Measurements from ENCODE around the gene PRKN.

The PRKN gene

GRCh38 chr6:161366301-161366923, 1361.2 kb downstream of the PRKN start:
- no peaks in the 10 kb centered on the region; the same call in 1 of the 2 replicates for H4K20me1 ChIP-seq (ENCODE audit: insufficient read depth, low read length)
- DNase-seq, result no peak
- H3K27me3 ChIP-seq (ENCODE audit: insufficient read depth, low read length, poor library complexity), result no peaks in the 10 kb centered on the region

DNA sequence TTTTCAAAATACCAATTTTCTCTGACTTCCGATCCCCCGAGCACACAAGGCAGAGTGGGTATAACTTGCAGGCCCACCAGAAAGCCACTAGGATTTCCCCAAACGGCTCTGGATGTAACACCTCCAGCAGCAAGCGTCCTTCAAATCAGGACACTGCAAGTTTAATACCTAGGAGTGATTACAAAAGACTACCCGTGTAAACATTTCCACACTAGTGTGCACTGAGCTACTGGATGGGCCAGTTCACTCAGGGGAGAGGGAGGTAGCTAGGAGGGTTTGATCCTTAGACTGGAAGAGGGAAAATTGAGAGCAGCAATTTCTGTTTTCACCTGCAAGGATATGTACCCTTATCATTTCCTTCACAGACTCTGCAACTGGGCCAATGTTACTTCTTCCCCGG, 1361.9 kb downstream of the PRKN start:
- H3K9me3 ChIP-seq (ENCODE audit: insufficient read depth, low read length, severe bottlenecking), result peaks cover 2% of the 10 kb centered on the region
- DNase-seq (no peak), ATAC-seq (ENCODE audit: insufficient read depth, low read depth) (no peak)
- no peak overlapping the region for H3K4me3 ChIP-seq (ENCODE audit: low read depth in 1 of 2, low read length in 2 of 2)
- H3K27me3 ChIP-seq (ENCODE audit: insufficient read depth, low read length, poor library complexity), result no peaks in the 10 kb centered on the region
- no peaks in the 10 kb centered on the region for H3K36me3 ChIP-seq (ENCODE audit: insufficient read depth, low read length)
- H3K79me2 ChIP-seq (ENCODE audit: insufficient read depth, low read length), result no peaks in the 10 kb centered on the region
- H3K9ac ChIP-seq (ENCODE audit: low read depth, low read length), result no peak overlapping the region
- H4K20me1 ChIP-seq (ENCODE audit: insufficient read depth, low read length), result no peaks in the 10 kb centered on the region; the same call in 1 of the 2 replicates
- no peak overlapping the region for H3K4me2 ChIP-seq (ENCODE audit: insufficient read depth, low read length)
- no peak overlapping the region for H3K27ac ChIP-seq (ENCODE audit: low read length)
- no peaks in the 10 kb centered on the region for H3K4me1 ChIP-seq (ENCODE audit: insufficient read depth, low read length)
- no peak for TF ChIP-seq EZH2 (IDR thresholded peaks at IDR 0.05; ENCODE audit: borderline replicate concordance, low read depth, low read length, severe bottlenecking)
- TF ChIP-seq, protein P1, sequence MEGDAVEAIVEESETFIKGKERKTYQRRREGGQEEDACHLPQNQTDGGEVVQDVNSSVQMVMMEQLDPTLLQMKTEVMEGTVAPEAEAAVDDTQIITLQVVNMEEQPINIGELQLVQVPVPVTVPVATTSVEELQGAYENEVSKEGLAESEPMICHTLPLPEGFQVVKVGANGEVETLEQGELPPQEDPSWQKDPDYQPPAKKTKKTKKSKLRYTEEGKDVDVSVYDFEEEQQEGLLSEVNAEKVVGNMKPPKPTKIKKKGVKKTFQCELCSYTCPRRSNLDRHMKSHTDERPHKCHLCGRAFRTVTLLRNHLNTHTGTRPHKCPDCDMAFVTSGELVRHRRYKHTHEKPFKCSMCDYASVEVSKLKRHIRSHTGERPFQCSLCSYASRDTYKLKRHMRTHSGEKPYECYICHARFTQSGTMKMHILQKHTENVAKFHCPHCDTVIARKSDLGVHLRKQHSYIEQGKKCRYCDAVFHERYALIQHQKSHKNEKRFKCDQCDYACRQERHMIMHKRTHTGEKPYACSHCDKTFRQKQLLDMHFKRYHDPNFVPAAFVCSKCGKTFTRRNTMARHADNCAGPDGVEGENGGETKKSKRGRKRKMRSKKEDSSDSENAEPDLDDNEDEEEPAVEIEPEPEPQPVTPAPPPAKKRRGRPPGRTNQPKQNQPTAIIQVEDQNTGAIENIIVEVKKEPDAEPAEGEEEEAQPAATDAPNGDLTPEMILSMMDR (IDR thresholded peaks at IDR 0.05; ENCODE audit: borderline replicate concordance, extremely low read depth, low read length, poor library complexity, severe bottlenecking), result no peak
- H2AFZ ChIP-seq (ENCODE audit: low read depth, low read length), result no peak overlapping the region

More at GRCh38 chr6:161366301-161366923, 1361.2 kb downstream of the PRKN start:
- no peak overlapping the region for H3K27ac ChIP-seq (ENCODE audit: low read length)
- no peak overlapping the region for H3K9ac ChIP-seq (ENCODE audit: low read depth, low read length)
- ATAC-seq (ENCODE audit: insufficient read depth, low read depth), result no peak
- no peak overlapping the region for H2AFZ ChIP-seq (ENCODE audit: low read depth, low read length)
- H3K79me2 ChIP-seq (ENCODE audit: insufficient read depth, low read length), result no peaks in the 10 kb centered on the region
- H3K9me3 ChIP-seq (ENCODE audit: insufficient read depth, low read length, severe bottlenecking), result peaks cover 2% of the 10 kb centered on the region
- no peaks in the 10 kb centered on the region for H3K36me3 ChIP-seq (ENCODE audit: insufficient read depth, low read length)
- H3K4me1 ChIP-seq (ENCODE audit: insufficient read depth, low read length), result no peaks in the 10 kb centered on the region
- no peak overlapping the region for H3K4me3 ChIP-seq (ENCODE audit: low read depth in 1 of 2, low read length in 2 of 2)
- H3K4me2 ChIP-seq (ENCODE audit: insufficient read depth, low read length), result no peak overlapping the region
- TF ChIP-seq, protein P1 (IDR thresholded peaks at IDR 0.05; ENCODE audit: borderline replicate concordance, extremely low read depth, low read length, poor library complexity, severe bottlenecking), result no peak
- no peak for TF ChIP-seq EZH2 (IDR thresholded peaks at IDR 0.05; ENCODE audit: borderline replicate concordance, low read depth, low read length, severe bottlenecking)

DNA sequence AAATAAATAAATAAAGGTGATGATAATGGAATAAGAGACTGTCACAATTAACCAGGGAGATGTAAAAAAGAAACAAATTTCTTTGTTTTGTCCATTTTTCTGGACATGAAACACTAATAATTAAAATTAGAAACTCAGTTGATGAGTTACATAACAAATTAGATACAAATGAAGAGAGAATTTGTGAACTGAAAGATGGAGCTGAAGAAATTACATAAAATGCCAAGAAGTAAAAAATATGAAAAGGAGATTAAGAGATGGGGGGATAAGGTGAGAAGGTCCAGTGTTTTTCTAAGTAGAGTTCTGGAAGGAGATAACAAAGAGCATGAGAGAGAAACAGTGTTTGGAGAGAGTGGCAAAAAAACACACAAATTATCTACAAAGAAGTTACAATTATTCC, 1364.3 kb downstream of the PRKN start:
- Histone ChIP-seq H3K4me3 (ENCODE audit: low read depth in 1 of 2, low read length in 2 of 2) (no peak overlapping the region), H2AFZ (ENCODE audit: low read depth, low read length) (no peak overlapping the region), H3K27ac (ENCODE audit: low read length) (no peak overlapping the region), H3K36me3 (ENCODE audit: insufficient read depth, low read length) (no peaks in the 10 kb centered on the region), H3K27me3 (ENCODE audit: insufficient read depth, low read length, poor library complexity) (no peaks in the 10 kb centered on the region), H3K9me3 (ENCODE audit: insufficient read depth, low read length, severe bottlenecking) (peaks cover 4% of the 10 kb centered on the region), H3K4me2 (ENCODE audit: insufficient read depth, low read length) (no peak overlapping the region), H3K79me2 (ENCODE audit: insufficient read depth, low read length) (no peaks in the 10 kb centered on the region), H3K4me1 (ENCODE audit: insufficient read depth, low read length) (no peaks in the 10 kb centered on the region), H3K9ac (ENCODE audit: low read depth, low read length) (no peak overlapping the region), H4K20me1 (ENCODE audit: insufficient read depth, low read length) (no peaks in the 10 kb centered on the region)
- no peak for TF ChIP-seq EZH2 (IDR thresholded peaks at IDR 0.05; ENCODE audit: borderline replicate concordance, low read depth, low read length, severe bottlenecking)
- TF ChIP-seq, protein P1 (IDR thresholded peaks at IDR 0.05; ENCODE audit: borderline replicate concordance, extremely low read depth, low read length, poor library complexity, severe bottlenecking), result no peak
- ATAC-seq (ENCODE audit: insufficient read depth, low read depth), result no peak
- no peak for DNase-seq

All from DND-41 (cell line).